GM12801 (cell line): ENCODE data around the gene ACAA2.

ENCODE experiments used
- CTCF ChIP-seq: IDR thresholded peaks from one replicate; pipeline ENCODE4 v1.5.1; 2011; ENCODE audit warnings: control low read depth; ENCODE audit not compliant: insufficient read length; ENCODE audit errors: extremely low read depth

The ACAA2 gene

GRCh38 chr18:49733896-49734585 is 79.3 kb downstream of the ACAA2 start:
- TF ChIP-seq CTCF = no peak

GRCh38 chr18:49733321-49733720 is 80.0 kb downstream of the ACAA2 start:
- no peak for TF ChIP-seq CTCF
